G401 (cell line): ENCODE data around the gene LCN12. TPM values are rescaled to one million over a fixed set of nuclear protein-coding genes. Genes with fewer than 3 reads are reported as not detected.

Experiments
- DNase-seq: peaks from one replicate; pipeline ENCODE4 v3.0.0-alpha.2; 2015; ENCODE audit warnings: low spot score
- in situ Hi-C: cut with HindIII; loops from 2 replicates; pipeline ENCODE4 v1.10.0; 2016; ENCODE audit warnings: low sequenced_read_pairs, mixed read lengths
- total RNA-seq: library from RNA; depleted of rRNA; stranded (reverse); fragments of >200 nt; shearing (Covaris generic); gene quantifications from 2 replicates; pipeline ENCODE4 v1.2.3, GENCODE V29; 2014; rRNA removed

Gene LCN12
- not detected in 2 replicates for total RNA-seq

- in situ Hi-C loops, result no loop called here
Observed at GRCh38 chr9:136951541-136952320, at the start of gene LCN12. Gene LCN12 (plus strand): TSS chr9:136952273. CDS start chr9:136952328, 55 bp downstream.

DNA sequence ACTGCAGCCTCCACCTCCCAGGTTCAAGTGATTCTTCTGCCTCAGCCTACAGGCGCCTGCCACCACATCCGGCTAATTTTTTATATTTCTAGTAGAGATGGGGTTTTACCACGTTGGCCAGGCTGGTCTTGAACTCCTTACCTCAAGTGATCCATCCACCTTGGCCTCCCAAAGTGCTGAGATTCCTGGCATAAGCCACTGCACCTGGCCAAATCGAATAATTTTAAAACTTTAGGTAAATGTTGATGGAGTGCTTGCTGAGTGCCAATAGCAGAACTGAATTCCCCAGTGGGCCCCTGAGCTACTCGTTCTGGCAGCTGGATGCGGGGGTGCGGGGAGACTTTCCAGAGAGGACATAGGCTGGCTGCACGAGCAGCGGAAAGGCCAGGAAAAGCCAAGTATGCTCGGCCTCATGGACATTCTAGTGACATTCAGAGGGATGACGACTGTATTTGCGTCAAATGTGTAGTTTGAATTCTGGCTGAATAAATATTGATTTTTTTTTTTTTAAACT is 49.0 kb upstream of the LCN12 start:
- no peak for DNase-seq
- in situ Hi-C loops, result no loop called here

More at GRCh38 chr9:136951541-136952320, at the start of gene LCN12:
- no peak for DNase-seq

GRCh38 chr9:136906266-136906665 is 45.8 kb upstream of the LCN12 start:
- in situ Hi-C loops, result no loop called here
- no peak for DNase-seq

DNA sequence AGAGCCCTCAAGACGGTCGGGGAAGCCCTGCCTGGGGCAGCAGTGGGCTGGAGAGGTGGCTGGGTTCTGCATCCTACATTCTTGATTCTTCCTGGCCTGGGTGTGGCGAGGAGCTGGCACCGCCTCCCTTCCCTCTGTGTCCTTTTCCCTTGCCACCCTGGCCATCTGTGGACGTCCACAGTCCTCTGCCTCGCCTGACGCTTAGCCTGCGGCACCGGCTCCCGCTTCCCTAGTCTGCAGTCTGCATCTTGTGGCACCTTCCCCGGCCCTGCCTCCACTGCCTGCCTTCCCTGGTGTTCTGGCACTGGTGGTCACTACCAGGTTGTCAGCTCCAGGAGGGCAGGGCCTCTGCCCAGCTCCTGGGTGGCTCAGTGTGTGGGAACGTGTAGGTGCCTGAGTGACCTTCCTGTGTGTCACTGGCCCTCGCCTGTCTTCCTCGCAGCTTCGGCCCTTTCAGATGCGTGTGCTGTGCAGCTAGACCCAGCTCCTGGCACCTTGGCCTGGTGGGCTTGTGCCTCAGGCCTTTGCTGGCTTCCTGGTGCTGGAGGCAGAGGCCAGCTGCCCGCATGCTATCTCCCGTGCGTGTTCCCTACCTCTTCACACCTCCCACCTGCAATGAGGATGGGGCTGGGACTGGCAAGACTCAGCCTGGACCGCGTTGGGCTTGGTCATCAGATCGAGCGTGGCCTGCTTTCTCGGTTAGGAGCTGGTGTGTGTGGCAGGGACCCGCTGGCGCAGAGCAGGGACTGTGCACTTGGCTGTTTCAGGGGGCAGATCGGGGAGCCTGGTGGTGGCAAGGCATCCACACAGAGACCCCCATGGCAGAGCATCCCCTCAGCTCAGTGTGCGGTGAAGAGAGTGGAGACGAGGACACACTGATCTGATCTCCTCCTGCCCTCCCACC is 44.8 kb upstream of the LCN12 start:
- DNase-seq, result peak; percentile 69
- in situ Hi-C loops, result no loop called here

DNA sequence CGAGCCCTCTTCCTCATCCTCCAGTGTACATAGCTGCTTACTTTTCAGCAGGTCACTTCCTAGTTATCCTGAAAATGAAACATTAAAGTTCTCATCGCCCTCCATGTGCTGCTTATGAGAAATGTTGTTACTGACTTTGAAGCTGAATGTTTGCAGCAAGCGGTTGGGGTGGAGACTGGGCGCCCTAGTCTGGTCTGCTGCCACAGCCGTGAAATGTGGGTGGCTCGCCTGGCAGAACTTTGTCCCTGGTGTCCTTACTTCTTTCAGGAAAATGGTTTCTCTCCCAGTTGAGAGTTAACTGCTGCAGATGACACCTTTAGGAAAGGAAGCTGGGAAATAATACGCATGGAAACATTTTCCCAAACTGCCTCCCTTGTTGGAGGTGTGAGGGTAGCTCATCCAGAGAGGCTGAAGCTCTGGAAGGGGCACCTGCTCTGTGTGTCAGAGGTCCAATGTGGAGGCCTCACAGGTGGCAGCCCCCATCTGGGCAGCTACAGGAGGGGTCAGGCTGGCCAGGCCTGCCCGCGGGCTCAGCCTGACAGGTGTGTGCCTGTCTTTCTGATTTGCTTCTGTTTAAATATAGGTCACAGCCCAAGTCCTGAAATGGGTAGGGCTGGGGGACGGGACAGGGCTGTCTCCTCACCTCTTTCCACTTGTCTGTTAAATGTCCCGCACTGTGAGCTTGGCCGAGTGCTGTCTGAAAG is 41.7 kb upstream of the LCN12 start:
- in situ Hi-C loops, result no loop called here
- no peak for DNase-seq

DNA sequence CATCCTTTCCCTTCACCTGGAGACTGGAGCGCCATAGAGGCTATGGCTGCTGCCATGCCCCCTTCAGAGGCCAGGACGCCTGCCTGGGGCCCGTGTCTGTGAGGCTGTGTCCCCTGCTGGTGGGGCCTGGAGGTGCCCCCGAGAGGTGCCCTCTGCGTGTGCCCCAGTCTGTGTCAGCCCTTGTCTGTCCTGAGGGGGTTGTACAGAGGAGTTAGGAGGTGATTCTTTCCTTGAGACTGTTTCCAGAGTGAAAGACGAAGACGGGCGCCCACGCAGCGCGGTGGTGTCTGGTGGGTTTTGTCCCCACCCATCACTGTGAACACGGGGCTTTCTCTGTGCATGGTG is 41.2 kb upstream of the LCN12 start:
- in situ Hi-C loops, result no loop called here
- DNase-seq, result no peak

- in situ Hi-C loops, result no loop called here
Observed at GRCh38 chr9:136913701-136914438, 38.2 kb upstream of the LCN12 start.

GRCh38 chr9:136915632-136916329 is 36.3 kb upstream of the LCN12 start:
- in situ Hi-C loops, result no loop called here
- DNase-seq, result no peak

More at GRCh38 chr9:136913701-136914438, 38.2 kb upstream of the LCN12 start:
- no peak for DNase-seq

- in situ Hi-C loops, result no loop called here
- DNase-seq, result peak; percentile 58
Observed at GRCh38 chr9:136916330-136917184, 35.5 kb upstream of the LCN12 start.

- no peak for DNase-seq
- in situ Hi-C loops, result no loop called here
Observed at GRCh38 chr9:136917902-136918301, 34.2 kb upstream of the LCN12 start.

GRCh38 chr9:136920069-136920468 is 32.0 kb upstream of the LCN12 start:
- no peak for DNase-seq
- in situ Hi-C loops, result no loop called here

- in situ Hi-C loops, result no loop called here
- no peak for DNase-seq
Observed at GRCh38 chr9:136920734-136921231, 31.3 kb upstream of the LCN12 start.

DNA sequence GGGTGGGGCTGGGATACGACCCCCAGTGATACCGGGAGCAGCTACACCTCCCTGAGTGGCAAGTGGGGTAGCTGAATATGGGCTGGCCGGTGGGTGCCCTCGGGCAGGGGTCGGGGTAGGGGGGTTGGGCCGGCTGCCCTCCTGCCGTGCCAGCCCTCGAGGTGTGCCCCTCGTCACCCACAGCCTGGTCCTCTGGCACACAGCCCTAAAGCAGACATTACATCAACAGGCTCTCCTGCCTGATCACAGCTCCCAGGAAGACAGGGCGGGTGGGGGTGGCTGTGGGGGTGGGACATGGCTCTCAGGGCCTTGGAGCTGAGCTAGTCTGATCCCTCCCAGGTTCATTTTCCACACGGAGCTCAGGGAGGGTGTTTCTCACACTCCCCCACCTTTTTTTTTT is 30.8 kb upstream of the LCN12 start:
- DNase-seq, result no peak

GRCh38 chr9:136921718-136922117 is 30.4 kb upstream of the LCN12 start:
- in situ Hi-C loops, result no loop called here
- DNase-seq, result no peak

More for the DNA sequence above, 30.8 kb upstream of the LCN12 start:
- in situ Hi-C loops, result no loop called here

DNA sequence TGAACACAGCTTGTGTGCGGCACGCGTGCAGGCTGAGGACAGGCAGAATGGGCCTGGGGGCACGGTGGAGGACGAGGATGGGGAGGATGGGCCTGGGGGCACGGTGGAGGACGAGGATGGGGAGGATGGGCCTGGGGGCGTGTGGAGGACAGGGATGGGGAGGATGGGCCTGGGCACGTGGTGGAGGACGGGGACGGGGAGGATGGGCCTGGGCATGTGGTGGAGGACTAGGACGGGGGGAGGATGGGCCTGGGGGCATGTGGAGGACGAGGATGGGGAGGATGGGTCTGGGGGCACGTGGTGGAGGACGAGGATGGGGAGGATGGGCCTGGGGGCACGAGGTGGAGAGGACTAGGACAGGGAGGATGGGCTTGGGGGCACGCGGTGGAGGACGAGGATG is 29.5 kb upstream of the LCN12 start:
- DNase-seq, result no peak
- in situ Hi-C loops, result no loop called here

GRCh38 chr9:136923881-136924280 is 28.2 kb upstream of the LCN12 start:
- in situ Hi-C loops, result no loop called here
- DNase-seq, result no peak
